ENCODE results near the gene ZNF385D. TPM values are rescaled to one million over a fixed set of nuclear protein-coding genes. Genes with fewer than 3 reads are reported as not detected.

ZNF385D gene
- total and polyA plus RNA-seq, 2 of the 13 experiments (the other 11 are each of a cell fraction or from before 2014, with no cell fraction given): not detected

DNA sequence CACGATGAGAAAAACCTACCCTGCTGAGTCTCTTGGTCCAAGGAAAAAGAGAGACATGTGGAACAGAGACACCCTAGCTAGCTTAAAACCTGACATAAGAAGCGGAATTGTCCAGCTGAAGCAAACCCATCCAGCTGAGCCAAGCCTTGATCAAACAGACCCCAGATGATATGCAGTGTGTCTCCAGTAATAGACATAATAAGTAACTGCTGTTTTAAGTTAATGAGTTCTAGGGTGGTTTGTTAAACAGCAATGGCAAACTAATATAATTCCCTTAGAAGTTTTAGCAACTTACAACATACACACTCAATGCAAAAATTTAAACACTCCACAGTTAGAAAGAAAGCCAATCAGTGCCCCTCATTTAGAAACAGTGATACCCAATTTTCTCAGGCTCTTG is 26.8 kb upstream of the ZNF385D start (continued):
- TF ChIP-seq SMARCE1 (IDR thresholded peaks at IDR 0.05; ENCODE audit: borderline replicate concordance) (no peak), ZBTB2 (CRISPR knock-in tag; IDR thresholded peaks at IDR 0.05; ENCODE audit: low read depth) (no peak), ZNF3 (CRISPR knock-in tag; IDR thresholded peaks at IDR 0.05) (no peak), ZNF34 (CRISPR knock-in tag; IDR thresholded peaks at IDR 0.05; ENCODE audit: borderline replicate concordance) (no peak), ZNF703 (CRISPR knock-in tag; IDR thresholded peaks at IDR 0.05; ENCODE audit: borderline replicate concordance) (no peak), IRX3 (CRISPR knock-in tag; IDR thresholded peaks at IDR 0.05; ENCODE audit: borderline replicate concordance, low read depth) (no peak), FOXM1 (CRISPR knock-in tag; IDR thresholded peaks at IDR 0.05) (no peak)

DNA sequence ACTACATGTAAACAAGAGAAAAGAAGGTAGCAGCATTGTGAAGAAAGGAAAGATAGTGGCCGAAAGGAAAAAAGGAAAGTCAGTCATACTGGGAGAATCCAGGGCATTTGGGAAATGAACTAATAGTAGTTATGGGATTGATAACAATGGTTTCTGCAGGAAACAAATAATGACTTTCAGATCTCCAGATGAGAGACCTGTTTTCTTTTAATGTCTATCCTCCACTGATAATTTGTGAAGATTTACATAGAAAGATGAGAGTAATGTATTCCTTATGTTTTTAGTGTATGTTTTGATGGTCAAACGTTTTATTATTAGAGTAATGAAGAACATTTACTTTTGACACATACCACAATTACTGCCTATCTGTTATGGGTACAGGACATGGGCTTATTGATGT is 15.0 kb upstream of the ZNF385D start:
- Histone ChIP-seq H3K4me1 (ENCODE audit: insufficient read depth, low read length) (no peaks in the 10 kb centered on the region), H3K27me3 (ENCODE audit: control insufficient read depth in 1 of 2, insufficient read depth in 2 of 2, low read length in 2 of 2) (no peaks in the 10 kb centered on the region), H3K9ac (ENCODE audit: insufficient read depth, low read depth, low read length) (no peak overlapping the region), H3K79me2 (ENCODE audit: insufficient read depth, low read length) (no peaks in the 10 kb centered on the region), H3K36me3 (replicated peaks in 1 of 2; ENCODE audit: control insufficient read depth in 1 of 2, insufficient read depth in 2 of 2, low read length in 2 of 2) (no peaks in the 10 kb centered on the region), H4K20me1 (ENCODE audit: insufficient read depth, low read length) (no peaks in the 10 kb centered on the region), H3K27ac (ENCODE audit: extremely low read length, insufficient read depth, low read length) (no peak overlapping the region), H3K4me2 (ENCODE audit: low read depth, low read length) (no peak overlapping the region), H3K4me3 (replicated peaks in 1 of 3; ENCODE audit: insufficient read depth in 1 of 3, low read depth in 2 of 3, low read length in 3 of 3) (no peak overlapping the region), H2AFZ (ENCODE audit: low read length) (no peak overlapping the region), H3K9me3 (ENCODE audit: low read length) (peaks cover 19% of the 10 kb centered on the region)
- in situ Hi-C loops (cut with HindIII; ENCODE audit: extremely low pct_ligation_motif_present, low pct_unique_long_range_greater_than_20kb): no loop called here
- no peak for FAIRE-seq
- CTCF ChIA-PET (ENCODE audit: low intra/inter-chr PET ratio, low total read pairs): no interaction called here
- no peak for ATAC-seq
- DNase-seq (ENCODE audit: low spot score): no peak
- WGBS (ENCODE audit: low lambda C conversion rate): 23% methylated on average over 2 of the region's 2 CpGs
- no TSS peak for BruUV-seq (replicated peaks)
- intact Hi-C loops (cut with micrococcal nuclease; ENCODE audit: unreplicated experiment): no loop called here
- POLR2A ChIA-PET: no interaction called here
- no peak for TF ChIP-seq ZNF17 (CRISPR knock-in tag; IDR thresholded peaks at IDR 0.05)
- TF ChIP-seq NFIB (CRISPR knock-in tag; IDR thresholded peaks at IDR 0.05; ENCODE audit: borderline replicate concordance): no peak
- TF ChIP-seq, protein P1, sequence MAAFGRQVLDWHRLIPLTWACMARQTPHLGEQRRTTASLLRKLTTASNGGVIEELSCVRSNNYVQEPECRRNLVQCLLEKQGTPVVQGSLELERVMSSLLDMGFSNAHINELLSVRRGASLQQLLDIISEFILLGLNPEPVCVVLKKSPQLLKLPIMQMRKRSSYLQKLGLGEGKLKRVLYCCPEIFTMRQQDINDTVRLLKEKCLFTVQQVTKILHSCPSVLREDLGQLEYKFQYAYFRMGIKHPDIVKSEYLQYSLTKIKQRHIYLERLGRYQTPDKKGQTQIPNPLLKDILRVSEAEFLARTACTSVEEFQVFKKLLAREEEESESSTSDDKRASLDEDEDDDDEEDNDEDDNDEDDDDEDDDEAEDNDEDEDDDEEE (CRISPR knock-in tag; IDR thresholded peaks at IDR 0.05): no peak
- no peak for TF ChIP-seq ZNF772 (CRISPR knock-in tag; IDR thresholded peaks at IDR 0.05)
- TF ChIP-seq ZFP62 (CRISPR knock-in tag; IDR thresholded peaks at IDR 0.05): no peak
- TF ChIP-seq ATF7 (IDR thresholded peaks at IDR 0.05): no peak
- TF ChIP-seq ATF7 (CRISPR knock-in tag; IDR thresholded peaks at IDR 0.05): no peak
- no peak for TF ChIP-seq ZNF569 (CRISPR knock-in tag; IDR thresholded peaks at IDR 0.05; ENCODE audit: borderline replicate concordance)
- TF ChIP-seq RAD51 (IDR thresholded peaks at IDR 0.05; ENCODE audit: borderline replicate concordance): no peak
- no peak for TF ChIP-seq AGO1 (IDR thresholded peaks at IDR 0.05; ENCODE audit: low read depth, low read length, poor library complexity, severe bottlenecking)
- TF ChIP-seq, protein P2, sequence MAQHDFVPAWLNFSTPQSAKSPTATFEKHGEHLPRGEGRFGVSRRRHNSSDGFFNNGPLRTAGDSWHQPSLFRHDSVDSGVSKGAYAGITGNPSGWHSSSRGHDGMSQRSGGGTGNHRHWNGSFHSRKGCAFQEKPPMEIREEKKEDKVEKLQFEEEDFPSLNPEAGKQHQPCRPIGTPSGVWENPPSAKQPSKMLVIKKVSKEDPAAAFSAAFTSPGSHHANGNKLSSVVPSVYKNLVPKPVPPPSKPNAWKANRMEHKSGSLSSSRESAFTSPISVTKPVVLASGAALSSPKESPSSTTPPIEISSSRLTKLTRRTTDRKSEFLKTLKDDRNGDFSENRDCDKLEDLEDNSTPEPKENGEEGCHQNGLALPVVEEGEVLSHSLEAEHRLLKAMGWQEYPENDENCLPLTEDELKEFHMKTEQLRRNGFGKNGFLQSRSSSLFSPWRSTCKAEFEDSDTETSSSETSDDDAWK (CRISPR knock-in tag; IDR thresholded peaks at IDR 0.05): no peak
- TF ChIP-seq KDM1A (CRISPR knock-in tag; IDR thresholded peaks at IDR 0.05): no peak
- no peak for TF ChIP-seq HDAC1 (CRISPR knock-in tag; IDR thresholded peaks at IDR 0.05)
- TF ChIP-seq ZNF205 (CRISPR knock-in tag; IDR thresholded peaks at IDR 0.05): no peak
- TF ChIP-seq ZBTB46 (CRISPR knock-in tag; IDR thresholded peaks at IDR 0.05; ENCODE audit: borderline replicate concordance): no peak

All from HepG2 (cell line).